D721Med (cell line): ENCODE results near the gene PEF1.

Source experiments
- DNase-seq: peaks from one replicate; pipeline ENCODE4 v3.0.0; 2011; ENCODE audit warnings: low spot score; ENCODE audit not compliant: insufficient read length
- FAIRE-seq: peaks from 2 replicates; lab custom pipeline; 2011; peaks lifted over from hg19 to GRCh38; lab: Jason Lieb, UNC
- TF ChIP-seq, protein P1 (sequence below): IDR thresholded peaks from 2 replicates; pipeline ENCODE4 v1.5.1; 2012; ENCODE audit warnings: mild to moderate bottlenecking, control low read depth; ENCODE audit not compliant: insufficient read depth; ENCODE audit errors: missing control alignments

PEF1 gene

DNA sequence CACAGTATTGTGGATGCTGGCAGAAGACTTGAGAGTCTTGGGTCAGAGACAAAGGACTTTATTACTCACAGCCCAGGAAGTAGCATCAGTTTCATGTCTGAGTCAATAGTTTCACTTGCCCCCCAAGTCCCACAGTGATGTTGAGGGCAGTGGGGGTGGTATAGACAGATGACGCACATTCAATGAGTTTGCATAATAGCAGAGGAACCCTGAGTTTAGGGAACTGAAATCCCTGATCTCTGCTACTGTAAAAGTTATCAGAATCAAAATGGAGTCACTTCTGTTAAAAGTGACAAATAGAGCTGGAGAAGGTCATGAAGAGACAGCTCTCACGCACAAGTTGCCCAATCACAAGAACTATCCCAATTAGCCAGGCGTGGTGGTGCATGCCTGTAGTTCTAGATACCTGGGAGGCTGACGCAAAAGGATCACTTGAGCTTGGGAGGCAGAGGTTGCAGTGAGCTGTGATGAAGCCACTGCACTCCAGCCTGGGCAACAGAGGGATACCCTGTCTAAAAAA is 38.7 kb downstream of the PEF1 start:
- FAIRE-seq, result no peak
- DNase-seq, result no peak
- TF ChIP-seq, protein P1, sequence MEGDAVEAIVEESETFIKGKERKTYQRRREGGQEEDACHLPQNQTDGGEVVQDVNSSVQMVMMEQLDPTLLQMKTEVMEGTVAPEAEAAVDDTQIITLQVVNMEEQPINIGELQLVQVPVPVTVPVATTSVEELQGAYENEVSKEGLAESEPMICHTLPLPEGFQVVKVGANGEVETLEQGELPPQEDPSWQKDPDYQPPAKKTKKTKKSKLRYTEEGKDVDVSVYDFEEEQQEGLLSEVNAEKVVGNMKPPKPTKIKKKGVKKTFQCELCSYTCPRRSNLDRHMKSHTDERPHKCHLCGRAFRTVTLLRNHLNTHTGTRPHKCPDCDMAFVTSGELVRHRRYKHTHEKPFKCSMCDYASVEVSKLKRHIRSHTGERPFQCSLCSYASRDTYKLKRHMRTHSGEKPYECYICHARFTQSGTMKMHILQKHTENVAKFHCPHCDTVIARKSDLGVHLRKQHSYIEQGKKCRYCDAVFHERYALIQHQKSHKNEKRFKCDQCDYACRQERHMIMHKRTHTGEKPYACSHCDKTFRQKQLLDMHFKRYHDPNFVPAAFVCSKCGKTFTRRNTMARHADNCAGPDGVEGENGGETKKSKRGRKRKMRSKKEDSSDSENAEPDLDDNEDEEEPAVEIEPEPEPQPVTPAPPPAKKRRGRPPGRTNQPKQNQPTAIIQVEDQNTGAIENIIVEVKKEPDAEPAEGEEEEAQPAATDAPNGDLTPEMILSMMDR, result no peak

DNA sequence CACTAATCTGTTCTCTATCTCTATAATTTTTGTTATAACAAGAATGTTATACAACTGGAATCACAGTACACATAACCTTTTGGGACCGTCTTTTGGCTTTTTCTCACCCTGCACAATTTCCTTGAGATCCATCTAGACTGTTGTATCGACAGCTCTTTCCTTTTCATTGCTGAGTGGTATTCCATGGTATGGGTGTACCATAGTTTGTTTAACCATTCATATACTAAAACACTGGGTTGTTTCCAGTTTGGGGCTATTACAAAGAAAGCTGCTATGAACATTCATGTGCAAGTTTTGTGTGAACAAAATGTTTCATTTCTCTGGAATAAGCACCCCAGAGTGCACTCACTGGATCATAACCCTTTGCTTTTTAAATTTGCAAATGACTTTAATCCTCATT is 42.6 kb downstream of the PEF1 start:
- FAIRE-seq, result no peak
- TF ChIP-seq, protein P1, result no peak

DNA sequence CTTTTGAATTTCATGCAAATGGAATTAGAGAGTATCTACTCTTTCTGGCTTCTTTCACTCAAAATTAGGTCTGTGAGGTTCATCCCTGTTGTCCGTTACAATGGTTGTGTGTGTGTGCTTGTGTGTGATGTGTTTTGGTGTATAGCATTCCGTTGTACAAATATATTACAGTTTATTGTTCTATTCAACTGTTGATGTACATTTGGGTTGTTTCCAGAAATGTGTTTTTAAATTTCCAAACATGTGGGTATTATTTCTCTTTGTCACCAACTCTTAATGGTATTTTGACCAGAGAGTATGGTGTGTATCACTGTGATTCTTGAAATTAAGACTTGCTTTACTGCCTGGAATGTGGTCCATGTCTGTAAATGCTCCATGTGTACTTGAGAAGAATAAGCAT is 44.0 kb downstream of the PEF1 start:
- DNase-seq, result no peak
- no peak for FAIRE-seq
- TF ChIP-seq, protein P1, result no peak

More for the DNA sequence above, 42.6 kb downstream of the PEF1 start:
- no peak for DNase-seq

DNA sequence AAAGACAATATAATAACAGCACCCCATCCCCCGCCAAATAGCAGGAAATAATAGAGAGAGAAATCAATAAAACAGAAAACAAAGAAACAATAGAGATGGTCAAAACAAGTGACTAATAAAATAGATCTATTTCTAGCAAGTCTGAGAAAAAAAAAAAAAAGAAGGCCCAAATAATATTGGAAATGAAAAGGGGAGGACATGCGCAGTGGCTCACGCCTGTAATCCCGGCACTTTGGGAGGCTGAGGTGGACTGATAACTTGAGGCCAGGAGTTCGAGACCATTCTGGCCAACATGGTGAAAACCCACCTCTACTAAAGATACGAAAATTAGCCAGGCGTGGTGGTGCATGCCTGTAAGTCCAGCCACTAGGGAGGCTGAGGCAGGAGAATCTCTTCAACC is 45.7 kb downstream of the PEF1 start:
- FAIRE-seq (no peak), DNase-seq (no peak)
- TF ChIP-seq, protein P1, result no peak

DNA sequence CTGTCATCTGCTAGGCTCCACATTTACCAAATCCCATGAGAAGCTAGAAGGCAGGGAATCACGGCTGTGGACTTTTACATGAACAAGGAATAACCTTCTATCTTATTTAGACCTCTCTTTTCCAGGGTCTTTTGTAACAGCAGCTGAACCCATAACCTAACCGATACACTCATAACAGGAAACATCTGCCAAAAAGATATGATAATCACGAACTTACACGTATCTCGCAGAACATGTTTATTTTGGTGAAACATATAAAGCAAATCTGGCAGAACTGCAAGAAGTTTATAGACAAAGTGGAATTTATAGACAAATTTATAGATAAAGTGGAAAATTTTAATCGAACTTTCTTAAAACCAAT is 48.0 kb downstream of the PEF1 start:
- TF ChIP-seq, protein P1, result no peak
- no peak for FAIRE-seq
- no peak for DNase-seq

DNA sequence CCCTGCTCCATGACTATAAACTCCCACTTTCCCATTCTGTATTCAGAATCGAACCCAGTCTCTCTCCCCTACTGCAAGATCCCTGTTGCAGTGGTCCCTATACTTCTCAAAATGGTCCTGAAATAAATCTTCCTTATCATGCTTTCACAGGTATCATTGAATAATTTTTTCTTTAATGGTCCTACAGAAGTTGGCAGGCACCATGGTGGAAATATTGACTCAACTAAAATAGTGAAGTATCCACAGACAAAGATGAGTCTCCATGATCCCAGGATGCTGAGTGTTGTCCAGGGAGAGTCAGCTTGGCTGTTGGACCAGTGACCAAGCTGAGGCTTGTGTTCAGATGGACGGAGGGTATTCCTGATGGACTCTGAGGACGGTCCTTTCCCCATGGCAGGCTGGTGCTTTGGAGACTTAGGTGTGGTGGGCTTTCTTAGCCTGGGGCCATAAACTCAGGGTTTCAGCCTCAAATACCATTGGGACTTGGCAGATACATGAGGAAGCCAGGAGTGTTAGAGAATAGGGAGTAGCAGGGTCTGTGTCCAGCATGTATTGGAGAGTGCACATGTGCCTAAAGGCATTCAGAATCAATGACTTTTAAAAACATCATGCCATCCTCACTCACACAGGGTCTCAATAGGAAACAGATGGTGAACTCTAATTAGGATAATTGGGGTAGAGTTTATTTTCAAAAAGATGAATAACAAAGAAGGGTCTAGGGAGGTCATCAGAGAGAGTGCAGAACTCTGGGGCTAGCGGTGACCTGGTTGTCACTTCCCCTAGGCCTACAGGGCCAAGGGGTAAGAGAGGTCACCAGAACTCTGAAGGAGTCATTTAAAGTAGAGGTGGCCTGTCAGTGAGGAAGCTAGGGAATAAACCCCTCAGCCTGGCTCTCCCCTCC is 48.6 kb downstream of the PEF1 start:
- TF ChIP-seq, protein P1, result no peak
- no peak for FAIRE-seq

More for the DNA sequence above, 48.6 kb downstream of the PEF1 start:
- no peak for DNase-seq
